Activated CD8-positive, alpha-beta T cell treated with anti-CD3 and anti-CD28 coated beads for 36 hours (primary cell): Measurements from ENCODE around the gene NOP53. TPM values are rescaled to one million over a fixed set of nuclear protein-coding genes. Genes with fewer than 3 reads are reported as not detected.
A peak's percentile ranks its signal among the peaks of the same experiment; 100 is the strongest.
"Not testable (repeated sequence)": the region's sequence is repeated elsewhere in the genome, so short reads cannot be mapped to it uniquely, and the experiment has no call there.

ENCODE experiments used
- ATAC-seq: fragments of 200-7000 bp; cut with Tn5 transposase; one replicate; pipeline ENCODE4 v1.10.0; 2021; ENCODE audit warnings: mild to moderate bottlenecking, moderate library complexity
- CTCF ChIA-PET: fragments of 350-600 bp; sonication (Branson Sonifier 250); formaldehyde crosslinking; loops from one replicate; lab custom pipeline; 2021; ENCODE audit warnings: antibody characterized with exemption; lab: Charles Lee
- POLR2A ChIA-PET: fragments of 350-600 bp; sonication (Branson Sonifier 250); formaldehyde crosslinking; loops from one replicate; lab custom pipeline; 2021; ENCODE audit warnings: antibody characterized with exemption; lab: Charles Lee
- DNase-seq: peaks from one replicate; pipeline ENCODE4 v3.0.0-alpha.2; 2020
- H3K27ac Mint-ChIP-seq: one replicate; pipeline ENCODE4 v1.8.0; 2021; ENCODE audit warnings: mild to moderate bottlenecking, mixed read lengths
- H3K27me3 Mint-ChIP-seq: one replicate; pipeline ENCODE4 v1.8.0; 2021; ENCODE audit warnings: mixed read lengths
- H3K36me3 Mint-ChIP-seq: one replicate; pipeline ENCODE4 v1.8.0; 2021; ENCODE audit warnings: low read depth, mixed read lengths
- H3K4me1 Mint-ChIP-seq: one replicate; pipeline ENCODE4 v1.8.0; 2021; ENCODE audit warnings: low read depth, mixed read lengths
- H3K4me3 Mint-ChIP-seq: one replicate; pipeline ENCODE4 v1.8.0; 2021; ENCODE audit warnings: mild to moderate bottlenecking, moderate library complexity, mixed read lengths
- H3K9me3 Mint-ChIP-seq: one replicate; pipeline ENCODE4 v1.8.0; 2021; ENCODE audit warnings: mixed read lengths
- intact Hi-C: fragments of 100-400 bp; cut with micrococcal nuclease; formaldehyde crosslinking; loops from one replicate; pipeline ENCODE4 v1.10.0; 2022
- total RNA-seq, 2 experiments: library from RNA; stranded (reverse); gene quantifications; one replicate each; pipeline ENCODE4 v1.2.3, GENCODE V29; 2021
- TF ChIP-seq, protein P1 (sequence below): fragments of 200-600 bp; IDR thresholded peaks from one replicate; pipeline ENCODE4 v1.8.0; 2022; ENCODE audit warnings: antibody characterized with exemption, mild to moderate bottlenecking

Gene NOP53
- total RNA-seq, 2 experiments from 2014 or later = 300 to 301 TPM

DNA sequence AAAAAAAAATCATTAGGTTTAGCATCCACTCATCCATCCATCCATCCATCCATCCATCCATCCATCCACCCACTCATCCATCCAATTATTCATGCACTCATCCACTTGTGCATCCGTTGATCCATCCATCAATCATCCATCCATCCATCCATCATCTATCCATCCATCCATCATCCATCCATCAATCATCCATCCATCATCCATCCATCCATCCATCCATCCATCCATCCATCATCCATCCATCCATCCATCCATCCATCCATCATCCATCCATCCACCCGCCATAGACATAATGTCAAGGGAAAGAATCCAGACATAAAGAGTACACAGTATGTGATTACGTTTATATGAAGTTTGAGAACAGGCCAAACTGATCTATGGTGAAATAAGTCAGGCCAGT, 24.2 kb downstream of the NOP53 start:
- intact Hi-C loops = no loop called here
- DNase-seq = no peak
- CTCF ChIA-PET = no interaction called here
- no peak for ATAC-seq
- Mint-ChIP-seq H3K4me3 (no peak overlapping the region), H3K27me3 (no peaks in the 10 kb centered on the region), H3K9me3 (no peaks in the 10 kb centered on the region), H3K4me1 (peaks cover 3% of the 10 kb centered on the region), H3K36me3 (no peaks in the 10 kb centered on the region), H3K27ac (no peak overlapping the region)
- POLR2A ChIA-PET = no interaction called here
- TF ChIP-seq, protein P1, sequence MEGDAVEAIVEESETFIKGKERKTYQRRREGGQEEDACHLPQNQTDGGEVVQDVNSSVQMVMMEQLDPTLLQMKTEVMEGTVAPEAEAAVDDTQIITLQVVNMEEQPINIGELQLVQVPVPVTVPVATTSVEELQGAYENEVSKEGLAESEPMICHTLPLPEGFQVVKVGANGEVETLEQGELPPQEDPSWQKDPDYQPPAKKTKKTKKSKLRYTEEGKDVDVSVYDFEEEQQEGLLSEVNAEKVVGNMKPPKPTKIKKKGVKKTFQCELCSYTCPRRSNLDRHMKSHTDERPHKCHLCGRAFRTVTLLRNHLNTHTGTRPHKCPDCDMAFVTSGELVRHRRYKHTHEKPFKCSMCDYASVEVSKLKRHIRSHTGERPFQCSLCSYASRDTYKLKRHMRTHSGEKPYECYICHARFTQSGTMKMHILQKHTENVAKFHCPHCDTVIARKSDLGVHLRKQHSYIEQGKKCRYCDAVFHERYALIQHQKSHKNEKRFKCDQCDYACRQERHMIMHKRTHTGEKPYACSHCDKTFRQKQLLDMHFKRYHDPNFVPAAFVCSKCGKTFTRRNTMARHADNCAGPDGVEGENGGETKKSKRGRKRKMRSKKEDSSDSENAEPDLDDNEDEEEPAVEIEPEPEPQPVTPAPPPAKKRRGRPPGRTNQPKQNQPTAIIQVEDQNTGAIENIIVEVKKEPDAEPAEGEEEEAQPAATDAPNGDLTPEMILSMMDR = no peak

DNA sequence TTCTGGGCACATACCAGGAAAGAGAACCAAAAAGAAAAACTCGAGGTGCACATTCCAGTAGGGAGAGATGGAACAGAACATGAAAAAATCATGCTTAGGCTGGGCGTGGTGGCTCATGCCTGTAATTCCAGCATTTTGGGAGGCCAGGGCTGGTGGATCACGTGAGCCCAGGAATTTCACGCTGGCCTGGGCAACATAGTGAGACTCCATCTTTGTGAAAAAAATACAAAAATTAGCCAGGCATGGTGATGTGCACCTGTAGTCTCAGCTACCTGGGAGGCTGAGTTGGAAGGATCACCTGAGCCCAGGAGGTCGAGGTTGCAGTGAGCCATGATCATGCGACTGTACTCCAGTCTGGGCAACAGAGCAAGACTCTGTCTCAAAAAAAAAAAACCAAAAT, 25.9 kb downstream of the NOP53 start:
- H3K9me3 Mint-ChIP-seq, intact Hi-C loops, H3K27ac Mint-ChIP-seq, H3K4me3 Mint-ChIP-seq, H3K4me1 Mint-ChIP-seq, ATAC-seq, POLR2A ChIA-PET, DNase-seq, H3K36me3 Mint-ChIP-seq, H3K27me3 Mint-ChIP-seq, CTCF ChIA-PET: not testable (repeated sequence)

DNA sequence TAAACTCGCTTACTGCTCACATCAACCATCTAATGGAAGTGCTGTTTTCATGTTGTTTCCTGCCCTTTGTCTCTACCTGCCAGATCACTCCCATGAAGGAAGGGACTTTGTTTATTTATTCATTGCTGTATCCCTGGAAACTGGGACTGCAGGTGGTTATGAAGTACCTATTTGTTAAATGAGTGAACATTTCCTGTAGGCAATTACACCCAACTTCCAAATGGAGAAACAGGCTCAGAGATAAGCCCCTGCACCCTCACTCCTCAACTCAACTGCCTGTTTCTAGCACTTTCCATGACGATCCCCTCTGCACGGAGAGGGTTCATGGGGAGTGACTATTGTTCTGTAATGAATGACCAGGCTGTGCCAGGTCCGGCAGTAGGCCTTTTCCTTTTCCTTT, 31.2 kb downstream of the NOP53 start:
- H3K9me3 Mint-ChIP-seq = no peaks in the 10 kb centered on the region
- ATAC-seq (no peak), DNase-seq (no peak)
- no peaks in the 10 kb centered on the region for H3K27me3 Mint-ChIP-seq
- ChIA-PET POLR2A (interaction anchor here (1.3 to 1.7 kb wide), 2 partner anchors 23 to 31 kb away, joined by 5 to 6 read pairs; partner anchors contain the start of gene NOP53), CTCF (interaction anchor here (1.3 kb wide), 1 partner anchor 12 kb away, joined by 3 read pairs; no protein-coding TSS in a partner anchor)
- H3K27ac Mint-ChIP-seq = no peak overlapping the region
- H3K4me3 Mint-ChIP-seq = no peak overlapping the region
- intact Hi-C loops = no loop called here
- TF ChIP-seq, protein P1 = no peak
- peaks cover 5% of the 10 kb centered on the region for H3K36me3 Mint-ChIP-seq
- peaks cover 25% of the 10 kb centered on the region for H3K4me1 Mint-ChIP-seq

DNA sequence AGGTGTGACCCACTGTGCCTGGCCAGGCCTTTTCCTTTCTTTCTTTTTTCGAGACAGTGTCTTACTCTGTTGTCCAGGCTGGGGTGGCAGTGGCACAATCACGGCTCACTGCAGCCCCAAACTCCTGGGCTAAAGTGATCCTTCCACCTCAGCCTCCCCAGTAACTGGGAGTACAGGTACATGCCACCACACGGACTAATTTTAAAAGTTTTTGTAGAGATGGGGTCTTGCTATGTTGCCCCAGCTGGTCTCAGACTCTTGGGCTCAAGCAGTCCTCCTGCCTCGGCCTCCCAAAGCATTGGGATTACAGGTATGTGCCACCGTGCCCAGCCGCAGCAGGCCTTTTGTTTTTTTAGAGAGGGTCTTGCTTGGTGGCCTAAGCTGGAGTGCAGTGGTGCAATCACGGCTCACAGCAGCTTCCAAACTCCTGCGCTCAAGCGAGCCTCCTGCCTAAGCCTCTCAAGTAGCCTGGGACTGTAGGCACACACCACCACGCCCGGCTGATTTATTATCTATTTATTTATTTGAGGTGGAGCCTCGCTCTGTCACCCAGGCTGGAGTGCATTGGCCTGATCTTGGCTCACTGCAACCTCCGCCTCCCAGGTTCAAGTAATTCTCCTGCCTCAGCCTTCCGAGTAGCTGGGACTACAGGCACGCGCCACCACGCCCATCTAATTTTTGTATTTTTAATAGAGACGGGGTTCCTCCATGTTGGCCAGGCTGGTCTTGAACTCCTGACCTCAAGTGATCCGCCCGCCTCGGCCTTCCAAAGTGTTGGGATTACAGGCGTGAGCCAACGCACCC, 32.1 kb downstream of the NOP53 start:
- DNase-seq, H3K27me3 Mint-ChIP-seq, H3K9me3 Mint-ChIP-seq, CTCF ChIA-PET, ATAC-seq, intact Hi-C loops: not testable (repeated sequence)
- H3K27ac Mint-ChIP-seq = peak overlapping the region; percentile 95
- peaks cover 12% of the 10 kb centered on the region for H3K36me3 Mint-ChIP-seq
- peaks cover 28% of the 10 kb centered on the region for H3K4me1 Mint-ChIP-seq
- peak overlapping the region; percentile 96 for H3K4me3 Mint-ChIP-seq
- POLR2A ChIA-PET = interaction anchor here (0.8 kb wide), 1 partner anchor 262 kb away, joined by 3 read pairs; the partner anchor contains the start of gene NAPA

DNA sequence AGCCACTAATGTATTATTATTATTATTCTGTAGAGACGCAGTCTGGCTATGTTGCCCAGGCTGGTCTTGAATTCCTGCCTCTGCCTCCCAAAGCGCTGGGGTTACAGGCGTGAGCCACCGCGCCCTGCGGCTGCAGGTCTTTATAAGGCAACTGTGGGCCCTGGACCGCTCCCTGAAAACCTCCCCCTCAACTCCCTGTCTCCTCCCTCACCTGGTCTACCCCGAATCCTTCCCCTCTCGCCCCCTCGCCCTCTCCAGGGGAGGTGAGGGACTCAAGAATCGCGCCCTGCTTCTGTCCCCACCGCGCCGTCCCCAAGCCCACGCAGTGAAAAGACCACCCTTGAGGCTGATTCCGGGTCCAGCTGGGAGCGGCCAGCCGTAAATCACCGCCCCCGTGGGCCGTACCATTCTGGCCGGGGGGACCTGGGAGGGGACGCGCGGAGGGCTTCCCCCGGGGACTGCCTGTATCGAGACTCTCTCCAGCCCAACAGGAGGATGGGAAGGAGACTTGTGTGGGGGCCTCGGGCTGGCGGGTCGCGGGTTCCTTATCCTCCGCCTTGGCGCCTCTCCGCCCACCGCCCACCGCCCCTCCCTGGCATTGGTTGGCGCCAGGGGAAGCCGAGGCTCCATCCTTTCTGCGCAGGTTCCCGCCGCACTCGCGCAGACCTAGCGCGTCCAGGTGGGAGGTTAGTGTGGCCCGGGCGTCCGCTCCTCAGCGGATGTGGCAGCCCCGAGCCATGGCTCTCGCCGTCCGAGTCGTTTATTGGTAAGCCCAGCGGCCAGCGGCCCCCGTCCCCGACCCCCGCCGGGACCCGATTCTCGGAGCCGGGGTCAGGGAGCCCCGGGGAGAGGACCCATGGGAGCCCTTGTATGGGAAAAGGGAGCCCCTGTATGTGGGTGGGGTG, 33.0 kb downstream of the NOP53 start, which contains the start of gene SELENOW:
SELENOW (plus strand) TSS at position 655 of the 905 bp plus-strand sequence; CDS start at position 738, 83 bp downstream.
- intact Hi-C loops = no loop called here
- DNase-seq = peak; percentile 86
- peak; percentile 94 for ATAC-seq
- ChIA-PET POLR2A (interaction anchor here (0.5 to 0.9 kb wide), 3 partner anchors 26 to 263 kb away, joined by 3 read pairs; partner anchors contain the start of gene NAPA), CTCF (no interaction called here)
- peak within 1 kb of the TSS; percentile 96 for H3K4me3 Mint-ChIP-seq
- TF ChIP-seq, protein P1 = no peak
- H3K36me3 Mint-ChIP-seq = peaks cover 15% of the 10 kb centered on the region
- peaks cover 28% of the 10 kb centered on the region for H3K4me1 Mint-ChIP-seq
- no peaks in the 10 kb centered on the region for H3K27me3 Mint-ChIP-seq
- no peaks in the 10 kb centered on the region for H3K9me3 Mint-ChIP-seq
- peak within 1 kb of the TSS; percentile 95 for H3K27ac Mint-ChIP-seq
